Activated T-cell treated with anti-CD3 and anti-CD28 coated beads for 4 hours (primary cell): ENCODE data around the gene MAPK1.
"Not testable (repeated sequence)": the region's sequence is repeated elsewhere in the genome, so short reads cannot be mapped to it uniquely, and the experiment has no call there.

Source experiments
- DNase-seq: peaks from one replicate; pipeline ENCODE4 v3.0.0-alpha.2; 2020

MAPK1 gene

GRCh38 chr22:21817497-21817853 lies 50.0 kb downstream of the MAPK1 start:
- DNase-seq, result not testable (repeated sequence)

DNA sequence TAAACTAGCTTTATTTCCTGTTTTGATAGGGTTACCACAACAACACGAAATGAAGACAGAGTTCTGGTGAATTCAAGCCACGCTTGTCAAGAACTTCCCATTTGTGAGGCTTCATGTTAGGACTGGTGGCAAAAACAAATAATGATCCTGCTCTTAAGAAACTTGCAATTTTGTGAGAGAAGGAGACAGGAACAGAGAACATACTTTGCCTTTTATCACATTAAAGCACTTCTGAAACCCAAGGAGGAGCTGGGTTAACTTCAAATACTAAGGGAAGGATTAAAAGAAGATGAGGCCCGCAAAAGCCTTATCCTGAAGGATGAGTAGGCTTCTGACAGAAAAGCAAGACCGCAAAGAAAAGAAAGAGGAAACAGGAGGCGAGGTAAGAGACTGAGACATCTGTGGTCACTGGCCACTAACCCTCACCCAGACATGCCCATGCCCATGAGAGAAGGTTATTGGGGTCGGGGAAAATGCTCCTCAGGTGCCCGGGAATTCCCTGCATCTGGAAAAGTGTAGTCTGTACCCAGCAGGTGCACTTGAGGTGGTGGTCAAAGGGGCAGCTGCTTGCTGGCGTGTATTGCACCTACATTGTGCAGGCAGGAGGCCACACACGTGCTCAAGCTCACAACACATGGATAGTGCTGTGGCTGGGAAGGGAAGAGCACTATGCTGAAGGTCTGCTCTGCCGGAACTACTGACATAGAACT lies 50.5 kb downstream of the MAPK1 start:
- no peak for DNase-seq

GRCh38 chr22:21816472-21816786 lies 51.0 kb downstream of the MAPK1 start:
- DNase-seq, result no peak

GRCh38 chr22:21815958-21816357 lies 51.5 kb downstream of the MAPK1 start:
- no peak for DNase-seq

DNA sequence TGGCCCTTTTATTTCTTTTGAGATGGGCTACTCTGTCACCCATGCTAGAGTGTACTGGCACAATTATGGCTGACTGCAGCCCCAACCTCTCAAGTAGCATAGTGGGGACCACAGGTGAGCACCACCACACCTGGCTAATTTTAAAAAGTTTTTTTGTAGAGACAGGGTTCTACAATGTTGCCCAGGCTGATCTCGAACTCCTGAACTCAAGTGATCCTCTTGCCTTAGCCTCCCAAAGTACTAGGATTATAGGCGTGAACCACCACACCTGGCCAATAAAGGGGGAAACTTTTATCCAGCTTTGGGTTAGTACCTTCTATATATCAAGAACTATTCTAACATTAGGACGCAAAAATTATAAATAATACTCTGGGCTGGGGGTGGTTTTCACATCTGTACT lies 52.1 kb downstream of the MAPK1 start:
- no peak for DNase-seq

DNA sequence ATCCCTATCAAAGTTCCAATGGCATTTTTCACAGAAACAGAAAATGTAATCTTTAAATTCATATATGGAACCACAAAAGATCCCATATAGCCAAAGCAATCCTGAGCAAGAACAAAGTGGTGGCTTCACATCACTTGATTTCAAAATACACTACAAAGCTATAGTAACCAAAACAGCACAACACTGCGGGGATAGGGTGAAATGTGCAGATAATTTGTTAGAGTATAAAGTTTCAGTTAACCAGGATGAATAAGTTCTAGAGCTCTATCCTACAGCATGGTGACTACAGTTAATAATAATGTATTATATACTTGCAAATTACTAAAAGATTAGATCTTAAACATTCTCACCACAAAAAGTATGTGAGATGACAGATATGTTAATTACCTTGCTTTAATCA lies 55.5 kb downstream of the MAPK1 start:
- no peak for DNase-seq

DNA sequence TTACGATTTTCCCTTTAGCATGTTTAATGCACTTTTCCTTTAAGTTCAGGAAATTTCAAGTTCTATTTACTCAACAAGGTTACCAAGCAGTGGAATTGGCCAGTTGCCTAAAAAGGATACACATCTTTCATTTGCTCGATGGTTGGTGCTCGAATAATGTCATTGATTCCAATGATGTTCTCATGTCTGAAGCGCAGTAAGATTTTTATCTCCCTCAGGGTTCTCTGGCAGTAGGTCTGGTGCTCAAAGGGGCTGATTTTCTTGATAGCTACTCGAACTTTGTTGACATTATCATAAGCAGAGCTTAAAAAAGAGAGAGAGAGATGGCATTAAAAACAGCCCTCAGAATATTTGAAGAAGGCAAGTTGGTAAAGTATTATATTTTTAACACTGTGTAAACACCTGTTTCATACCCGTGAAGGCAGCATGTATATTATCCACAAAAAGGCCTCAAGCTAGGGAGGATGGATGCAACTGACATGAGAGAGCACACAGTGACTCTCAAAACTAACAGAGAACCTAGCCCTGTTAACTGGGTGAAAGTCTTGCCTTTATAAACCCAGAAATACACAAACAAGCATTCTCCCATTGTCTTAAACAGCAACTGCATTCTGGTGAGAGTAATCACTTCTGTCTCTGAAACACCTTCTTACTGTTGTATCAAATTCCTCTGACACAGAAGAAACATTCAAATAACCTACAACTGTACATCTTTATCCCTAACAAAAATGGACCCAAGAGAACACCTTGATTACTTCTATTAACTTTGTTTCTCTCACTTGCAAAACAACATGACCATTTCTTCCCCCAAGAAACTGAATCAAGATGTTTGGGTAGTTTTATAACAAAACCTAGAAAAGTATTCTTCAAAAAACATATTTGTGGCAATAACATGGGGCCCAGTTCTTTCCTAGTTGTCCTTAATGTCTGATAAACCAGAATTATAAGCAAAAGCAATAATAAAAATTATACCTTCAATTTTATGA lies 59.6 kb downstream of the MAPK1 start:
- no peak for DNase-seq

DNA sequence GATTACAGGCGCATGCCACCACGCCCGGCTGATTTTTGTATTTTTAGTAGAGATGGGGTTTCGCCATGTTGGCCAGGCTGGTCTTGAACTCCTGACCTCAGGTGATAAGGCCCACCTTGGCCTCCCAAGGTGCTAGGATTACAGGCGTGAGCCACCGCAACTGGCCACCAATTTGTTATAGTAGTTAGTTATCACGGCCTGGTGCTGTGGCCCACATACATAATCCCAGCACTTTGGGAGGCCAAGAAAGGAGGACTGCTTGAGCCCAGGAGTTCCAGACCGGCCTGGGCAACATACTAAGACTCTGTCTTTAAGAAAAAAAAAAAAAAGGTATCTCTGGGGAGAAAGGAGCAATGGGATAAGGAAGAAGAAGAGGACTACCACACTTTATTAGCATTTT lies 62.1 kb downstream of the MAPK1 start:
- DNase-seq, result not testable (repeated sequence)

DNA sequence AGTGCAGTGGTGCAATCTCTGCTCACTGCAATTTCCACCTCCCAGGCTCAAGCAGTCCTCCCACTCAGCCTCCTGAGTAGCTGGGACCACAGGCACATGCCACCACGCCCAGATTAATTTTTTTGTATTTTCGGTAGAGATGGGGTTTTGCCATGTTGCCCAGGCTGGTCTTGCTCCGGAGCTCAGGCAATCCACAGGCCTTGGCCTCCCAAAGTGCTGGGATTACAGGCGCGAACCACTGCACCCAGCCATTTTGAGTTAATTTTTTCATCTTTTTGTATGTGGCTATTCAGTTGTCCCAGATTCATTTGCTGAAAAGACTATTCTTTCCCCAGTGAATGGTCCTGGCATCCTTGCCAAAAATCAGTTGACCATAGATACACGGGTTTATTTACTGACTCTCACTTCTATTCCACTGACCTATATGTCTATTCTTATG lies 63.6 kb downstream of the MAPK1 start:
- DNase-seq, result no peak

- DNase-seq, result no peak
Observed at GRCh38 chr22:21802673-21803072, 64.8 kb downstream of the MAPK1 start.

DNA sequence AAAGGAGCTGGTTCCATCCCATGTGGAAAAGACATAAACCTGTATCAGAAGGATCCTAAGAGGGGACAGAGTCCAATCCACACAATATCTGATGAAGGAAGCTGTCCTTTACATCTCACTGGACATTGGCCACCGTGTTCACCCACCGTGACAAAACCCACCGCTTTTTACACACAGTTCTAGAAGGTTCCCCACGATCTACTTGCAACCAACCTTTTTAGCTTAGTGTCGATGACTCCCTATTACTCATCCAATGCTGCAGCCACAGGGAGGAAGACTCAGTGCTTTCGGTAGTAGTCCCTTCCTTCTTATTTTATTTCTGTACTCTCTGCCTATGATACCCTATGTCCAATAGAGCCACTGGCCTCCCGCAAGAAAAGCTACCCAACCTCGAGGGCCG lies 65.4 kb downstream of the MAPK1 start:
- no peak for DNase-seq

- DNase-seq, result not testable (repeated sequence)
Observed at GRCh38 chr22:21801304-21801644, 66.2 kb downstream of the MAPK1 start.

- no peak for DNase-seq
Observed at GRCh38 chr22:21800552-21801303, 66.7 kb downstream of the MAPK1 start.

DNA sequence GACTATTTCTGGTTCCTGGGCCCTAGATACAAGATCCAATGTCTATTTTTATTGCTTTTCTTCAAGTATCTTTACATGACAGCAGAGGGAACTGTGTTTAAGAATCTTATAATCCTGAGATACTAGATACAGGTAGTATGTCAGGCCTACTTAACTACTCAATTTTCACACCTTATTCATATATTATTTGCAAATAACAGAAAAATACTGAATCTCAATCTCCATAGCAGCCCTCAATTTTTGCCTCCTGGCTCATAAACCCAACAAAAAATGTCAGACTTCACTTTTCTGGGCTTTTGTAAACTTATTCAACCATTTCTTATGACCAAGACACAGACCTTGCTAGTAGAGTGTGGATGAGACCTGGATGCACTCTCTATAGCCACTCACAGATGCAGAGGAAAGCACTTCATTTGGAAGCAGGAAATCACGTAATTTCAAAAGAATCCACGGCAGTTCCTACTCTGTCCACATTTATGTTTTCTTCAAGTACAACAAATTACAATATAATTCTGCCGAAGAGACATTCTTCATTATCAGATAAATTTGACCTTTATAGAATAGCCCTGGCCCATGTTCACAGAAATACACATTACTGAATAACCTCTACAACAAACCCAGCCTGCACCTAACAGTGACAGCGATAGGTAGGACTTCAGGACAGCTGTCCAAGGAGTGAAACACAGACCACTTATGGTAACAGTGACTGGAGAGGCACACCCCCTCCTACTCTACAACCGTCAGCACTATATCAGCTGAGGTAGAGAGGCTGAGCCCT lies 69.8 kb downstream of the MAPK1 start:
- no peak for DNase-seq

DNA sequence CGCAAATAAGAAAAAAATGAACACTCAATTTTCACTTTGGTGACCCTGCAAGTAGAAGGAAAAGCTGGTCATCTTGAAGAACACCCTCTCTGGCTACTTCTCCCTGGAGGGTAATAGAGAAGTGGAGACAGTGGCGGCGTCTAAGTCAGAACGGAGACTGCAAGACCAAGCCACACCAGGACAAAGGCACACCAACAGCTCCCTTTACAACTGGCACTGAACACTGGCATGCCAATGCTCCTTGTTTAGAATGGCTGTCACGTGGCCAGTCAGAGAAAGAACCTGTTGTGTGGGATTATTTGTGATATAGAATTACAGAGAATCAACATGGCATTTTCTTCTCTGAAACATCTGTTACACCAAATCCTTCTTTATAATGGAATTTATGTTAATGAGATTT lies 70.6 kb downstream of the MAPK1 start:
- DNase-seq, result no peak

DNA sequence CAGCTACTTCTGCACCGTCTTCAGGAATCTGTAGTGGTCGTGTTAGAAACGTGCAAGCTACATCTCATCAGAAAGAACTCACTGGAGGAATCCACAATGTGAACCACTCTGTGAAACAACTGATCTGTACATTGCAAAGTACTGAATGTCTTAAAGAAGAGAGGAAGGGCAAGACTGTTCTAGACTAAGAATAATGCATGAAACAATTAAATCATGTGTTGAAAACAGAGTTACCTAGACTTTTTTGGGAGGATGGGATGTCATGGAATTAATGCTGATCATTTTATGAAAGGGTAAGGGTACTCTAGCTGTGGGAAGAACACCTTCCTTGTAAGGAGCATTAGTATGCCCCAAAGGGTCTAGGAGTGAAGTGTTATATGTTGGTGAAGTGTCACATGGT lies 71.2 kb downstream of the MAPK1 start:
- DNase-seq, result no peak

- not testable (repeated sequence) for DNase-seq
Observed at GRCh38 chr22:21793716-21794115, 73.7 kb downstream of the MAPK1 start.

DNA sequence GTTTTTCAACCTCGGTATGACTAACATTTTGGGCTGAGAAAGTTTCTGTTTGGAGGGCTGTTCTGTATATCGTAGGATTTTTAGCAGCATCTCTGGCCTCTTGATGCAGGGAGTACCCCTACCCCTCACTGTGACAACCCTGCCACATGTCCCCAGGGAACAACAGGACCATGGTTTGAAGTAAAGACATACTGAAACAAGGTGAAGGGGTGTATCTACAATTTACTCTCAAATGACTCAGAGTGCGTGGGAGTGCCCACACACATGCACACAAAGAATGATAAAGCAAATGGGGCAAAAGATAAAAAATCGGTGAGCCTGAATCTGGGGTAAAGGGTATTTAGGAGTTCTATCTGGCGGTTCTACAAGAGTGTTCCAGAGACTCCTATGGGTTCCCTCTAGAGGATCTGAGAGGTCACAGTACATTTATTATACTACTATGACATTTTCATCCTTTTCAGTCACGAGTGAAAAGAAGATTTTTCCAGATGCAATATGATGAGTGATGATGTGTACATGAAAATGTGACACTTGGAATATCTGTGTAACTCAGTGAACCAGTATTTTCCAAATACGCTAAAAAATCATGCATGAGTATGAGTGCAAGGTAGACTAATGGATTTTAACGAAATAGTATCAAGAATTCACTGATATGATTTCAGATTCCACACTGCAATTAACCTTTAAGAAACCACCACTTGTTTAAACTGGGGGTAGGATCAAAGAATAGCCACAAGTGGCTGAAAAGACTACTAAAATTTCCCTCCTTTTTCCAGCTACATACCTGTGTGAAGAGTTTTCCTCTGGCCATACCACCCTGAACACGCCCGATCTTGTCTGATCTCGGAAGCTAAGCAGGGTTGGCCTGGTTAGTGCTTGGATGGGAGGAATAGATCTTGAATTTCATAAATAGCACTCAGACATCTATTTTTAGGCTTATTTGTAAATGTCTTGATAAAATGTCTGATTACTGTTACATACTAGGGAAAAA lies 75.5 kb downstream of the MAPK1 start:
- DNase-seq, result peak; percentile 33

DNA sequence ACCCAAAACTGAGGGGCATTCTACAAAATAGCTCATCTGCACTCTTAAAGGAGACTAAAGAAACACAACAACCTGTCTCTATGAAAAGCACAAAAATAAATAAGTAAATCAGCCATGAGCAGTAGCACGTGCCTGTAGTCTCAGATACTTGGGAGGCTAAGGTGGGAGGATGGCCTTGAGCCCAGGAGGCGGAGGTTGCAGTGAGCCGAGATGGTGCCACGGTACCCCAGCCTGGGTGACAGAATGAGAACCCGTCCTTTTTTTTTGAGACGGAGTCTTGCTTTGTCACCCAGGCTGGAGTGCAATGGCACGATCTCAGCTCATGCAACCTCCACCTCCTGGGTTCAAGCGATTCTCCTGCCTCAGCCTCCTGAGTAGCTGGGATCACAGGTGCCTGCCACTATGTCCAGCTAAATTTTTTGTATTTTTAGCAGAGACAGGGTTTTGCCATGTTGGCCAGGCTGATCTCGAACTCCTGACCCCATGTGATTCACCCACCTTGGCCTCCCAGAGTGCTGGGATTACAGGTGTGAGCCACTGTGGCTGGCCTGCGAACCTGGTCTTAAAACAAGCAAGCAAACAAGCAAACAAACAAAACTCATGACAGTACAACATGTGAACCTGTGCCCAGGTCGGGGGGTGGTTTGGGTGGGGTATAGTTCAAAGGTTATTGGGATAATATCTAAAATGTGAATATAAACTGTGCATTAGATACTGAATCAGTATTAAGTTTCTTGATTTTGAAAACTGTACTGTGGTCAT lies 76.4 kb downstream of the MAPK1 start:
- DNase-seq, result not testable (repeated sequence)

DNA sequence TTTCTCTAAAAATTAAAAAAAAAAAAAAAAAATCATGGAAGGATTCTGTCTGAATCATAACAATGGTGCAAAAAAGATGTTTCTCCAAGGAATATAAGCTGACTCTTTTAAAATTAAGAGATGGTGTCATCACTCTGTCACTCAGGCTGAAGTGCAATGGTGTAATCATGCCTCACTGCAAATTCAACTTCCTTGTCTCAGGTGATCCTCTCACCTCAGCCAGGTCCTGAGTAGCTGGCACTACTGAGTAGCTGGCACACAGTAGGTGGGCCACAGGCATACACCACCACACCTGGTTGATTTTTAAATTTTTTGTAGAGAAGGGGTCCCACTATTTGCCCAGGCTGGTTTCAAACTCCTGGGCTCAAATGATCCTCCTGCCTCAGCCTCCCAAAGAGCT lies 77.1 kb downstream of the MAPK1 start:
- DNase-seq, result no peak

GRCh38 chr22:21787565-21787964 lies 79.9 kb downstream of the MAPK1 start:
- not testable (repeated sequence) for DNase-seq
